WTC11 (cell line): Measurements from ENCODE around the gene BAIAP2L1. TPM values are rescaled to one million over a fixed set of nuclear protein-coding genes. Genes with fewer than 3 reads are reported as not detected.
"Not testable (repeated sequence)": the region's sequence is repeated elsewhere in the genome, so short reads cannot be mapped to it uniquely, and the experiment has no call there.

Source experiments
- ATAC-seq: fragments of 200-7000 bp; cut with Tn5 transposase; 2 replicates; pipeline ENCODE4 v1.10.0; 2021; ENCODE audit warnings: mild to moderate bottlenecking, moderate library complexity
- CTCF ChIA-PET: fragments of 300-600 bp; sonication (Branson Sonifier 250); formaldehyde crosslinking; loops from one replicate; lab custom pipeline; 2021; ENCODE audit warnings: antibody characterized with exemption; lab: Charles Lee
- POLR2A ChIA-PET: fragments of 350-600 bp; sonication (Branson Sonifier 250); formaldehyde crosslinking; loops from one replicate; lab custom pipeline; 2021; ENCODE audit warnings: antibody characterized with exemption; lab: Charles Lee
- DNase-seq: peaks from one replicate; pipeline ENCODE4 v3.0.0; 2021; ENCODE audit warnings: low spot score
- H3K27ac Mint-ChIP-seq: 2 replicates; pipeline ENCODE4 v1.8.0; 2021; ENCODE audit warnings: mixed read lengths
- H3K27me3 Mint-ChIP-seq: 2 replicates; pipeline ENCODE4 v1.8.0; 2021; ENCODE audit warnings: low read depth, mild to moderate bottlenecking, moderate library complexity, mixed read lengths
- H3K36me3 Mint-ChIP-seq: 2 replicates; pipeline ENCODE4 v1.8.0; 2021; ENCODE audit warnings: mixed read lengths
- H3K4me1 Mint-ChIP-seq: 2 replicates; pipeline ENCODE4 v1.8.0; 2022; ENCODE audit warnings: mixed read lengths
- H3K4me3 Mint-ChIP-seq: 2 replicates; pipeline ENCODE4 v1.8.0; 2021; ENCODE audit warnings: mild to moderate bottlenecking, moderate library complexity, mixed read lengths
- H3K9me3 Mint-ChIP-seq: 2 replicates; pipeline ENCODE4 v1.8.0; 2021; ENCODE audit warnings: mixed read lengths
- ATF3 ChIP-seq: sonication (generic); formaldehyde crosslinking; conservative IDR thresholded peaks from 2 replicates; pipeline ENCODE4 v1.8.1; 2022; ENCODE audit warnings: mild to moderate bottlenecking, missing genetic modification reagents
- ATF6 ChIP-seq: sonication (generic); formaldehyde crosslinking; IDR thresholded peaks from 2 replicates; pipeline ENCODE4 v1.8.1; 2023; ENCODE audit warnings: mild to moderate bottlenecking, missing genetic modification reagents
- E2F4 ChIP-seq: sonication (generic); formaldehyde crosslinking; IDR thresholded peaks from 2 replicates; pipeline ENCODE4 v1.8.1; 2022; ENCODE audit warnings: low read depth, mild to moderate bottlenecking, moderate library complexity, missing genetic modification reagents, borderline replicate concordance
- GABPB1 ChIP-seq: sonication (generic); formaldehyde crosslinking; IDR thresholded peaks from 2 replicates; pipeline ENCODE4 v1.8.1; 2023; ENCODE audit warnings: mild to moderate bottlenecking, missing genetic modification reagents
- MYBL2 ChIP-seq: sonication (generic); formaldehyde crosslinking; IDR thresholded peaks from 2 replicates; pipeline ENCODE4 v1.8.1; 2023; ENCODE audit warnings: mild to moderate bottlenecking, moderate library complexity, missing genetic modification reagents
- SMAD3 ChIP-seq: sonication (generic); formaldehyde crosslinking; IDR thresholded peaks from 2 replicates; pipeline ENCODE4 v1.8.0; 2022; ENCODE audit warnings: missing genetic modification reagents, mild to moderate bottlenecking, borderline replicate concordance
- TP53 ChIP-seq: sonication (generic); formaldehyde crosslinking; IDR thresholded peaks from 2 replicates; pipeline ENCODE4 v1.8.1; 2023; ENCODE audit warnings: mild to moderate bottlenecking, missing genetic modification reagents
- ZNF121 ChIP-seq: sonication (generic); formaldehyde crosslinking; IDR thresholded peaks from 2 replicates; pipeline ENCODE4 v1.8.0; 2023; ENCODE audit warnings: missing genetic modification reagents
- ZNF219 ChIP-seq: sonication (generic); formaldehyde crosslinking; IDR thresholded peaks from 2 replicates; pipeline ENCODE4 v1.8.0; 2023; ENCODE audit warnings: missing genetic modification reagents, mild to moderate bottlenecking, borderline replicate concordance
- ZNF281 ChIP-seq: sonication (generic); formaldehyde crosslinking; IDR thresholded peaks from 2 replicates; pipeline ENCODE4 v1.8.0; 2023; ENCODE audit warnings: mild to moderate bottlenecking, missing genetic modification reagents
- ZNF512 ChIP-seq: sonication (generic); formaldehyde crosslinking; IDR thresholded peaks from 2 replicates; pipeline ENCODE4 v1.8.1; 2022; ENCODE audit warnings: missing genetic modification reagents, borderline replicate concordance
- ZNF671 ChIP-seq: fragments of 250-450 bp; sonication (Bioruptor Pico); IDR thresholded peaks from 2 replicates; pipeline ENCODE4 v1.8.0; 2021; ENCODE audit warnings: mild to moderate bottlenecking
- total RNA-seq: library from RNA; stranded (reverse); gene quantifications from 3 replicates; pipeline ENCODE4 v1.2.3, GENCODE V29; 2021

Gene BAIAP2L1
- total RNA-seq, 1 experiment from 2014 or later = 37.5 TPM

- H3K4me1 Mint-ChIP-seq, H3K27ac Mint-ChIP-seq, H3K9me3 Mint-ChIP-seq, POLR2A ChIA-PET, H3K4me3 Mint-ChIP-seq, ATAC-seq, H3K36me3 Mint-ChIP-seq, DNase-seq: not testable (repeated sequence)
- CTCF ChIA-PET = interaction anchor here (0.6 kb wide), 1 partner anchor 765 kb away, joined by 3 read pairs; no protein-coding TSS in a partner anchor
- peaks cover 13% of the 10 kb centered on the region for H3K27me3 Mint-ChIP-seq
These were observed 18.4 kb upstream of the BAIAP2L1 start for GRCh38 chr7:98419316-98419691.

GRCh38 chr7:98418636-98419315, 17.9 kb upstream of the BAIAP2L1 start:
- ChIA-PET POLR2A (no interaction called here), CTCF (no interaction called here)
- no peak for DNase-seq
- peaks cover 6% of the 10 kb centered on the region for H3K9me3 Mint-ChIP-seq
- no peak overlapping the region for H3K4me3 Mint-ChIP-seq
- ATAC-seq = no peak
- no peaks in the 10 kb centered on the region for H3K36me3 Mint-ChIP-seq
- peaks cover 10% of the 10 kb centered on the region for H3K27me3 Mint-ChIP-seq
- no peaks in the 10 kb centered on the region for H3K4me1 Mint-ChIP-seq
- TF ChIP-seq GABPB1 (peak; percentile 89), ZNF219 (CRISPR knock-in tag) (no peak)
- no peak overlapping the region for H3K27ac Mint-ChIP-seq

- CTCF ChIA-PET = interaction anchor here (0.6 kb wide), 1 partner anchor 421 kb away, joined by 3 read pairs; no protein-coding TSS in a partner anchor
- DNase-seq = no peak
- H3K27ac Mint-ChIP-seq = no peak overlapping the region
These were observed 17.4 kb upstream of the BAIAP2L1 start for GRCh38 chr7:98418271-98418635.

GRCh38 chr7:98417604-98418270, 16.8 kb upstream of the BAIAP2L1 start:
- H3K27ac Mint-ChIP-seq = not testable (repeated sequence)
- TF ChIP-seq GABPB1 = peak; percentile 55

More at GRCh38 chr7:98418271-98418635, 17.4 kb upstream of the BAIAP2L1 start:
- H3K36me3 Mint-ChIP-seq = no peaks in the 10 kb centered on the region
- POLR2A ChIA-PET = no interaction called here
- H3K9me3 Mint-ChIP-seq = peaks cover 3% of the 10 kb centered on the region
- TF ChIP-seq SMAD3 (CRISPR knock-in tag) = no peak
- no peak for TF ChIP-seq ZNF671 (CRISPR knock-in tag)
- no peak for TF ChIP-seq ATF6 (CRISPR knock-in tag)
- TF ChIP-seq MYBL2 (CRISPR knock-in tag) = no peak
- TF ChIP-seq, all 79 proteins: peak for 0
- Mint-ChIP-seq H3K27me3 (peaks cover 10% of the 10 kb centered on the region), H3K4me1 (no peaks in the 10 kb centered on the region), H3K4me3 (no peak overlapping the region)
- no peak for ATAC-seq

GRCh38 chr7:98414205-98414900, 13.5 kb upstream of the BAIAP2L1 start:
- ATAC-seq = no peak
- H3K36me3 Mint-ChIP-seq = no peaks in the 10 kb centered on the region
- no peak for TF ChIP-seq TP53
- peak; percentile 42; the same call in 1 of the 2 replicates for TF ChIP-seq ZNF121 (CRISPR knock-in tag)
- 0 out of 2 replicates have a peak, but pooled peaks have one; percentile 38 for TF ChIP-seq ZNF512
- TF ChIP-seq ZNF281 = no peak
- TF ChIP-seq E2F4 (CRISPR knock-in tag) = no peak
- TF ChIP-seq ATF3 (CRISPR knock-in tag) = no peak
- TF ChIP-seq, all 79 proteins: peak for 2
- H3K4me1 Mint-ChIP-seq = no peaks in the 10 kb centered on the region
- H3K27me3 Mint-ChIP-seq = no peaks in the 10 kb centered on the region
- H3K9me3 Mint-ChIP-seq = no peaks in the 10 kb centered on the region
- ChIA-PET CTCF (interaction anchor here (1.0 kb wide), 1 partner anchor 126 kb away, joined by 3 read pairs; no protein-coding TSS in a partner anchor), POLR2A (no interaction called here)
- no peak overlapping the region for H3K27ac Mint-ChIP-seq
- no peak overlapping the region for H3K4me3 Mint-ChIP-seq
- DNase-seq = no peak

More at GRCh38 chr7:98417604-98418270, 16.8 kb upstream of the BAIAP2L1 start:
- DNase-seq, H3K9me3 Mint-ChIP-seq, H3K27me3 Mint-ChIP-seq, POLR2A ChIA-PET, H3K4me1 Mint-ChIP-seq, H3K4me3 Mint-ChIP-seq, ATAC-seq, H3K36me3 Mint-ChIP-seq: not testable (repeated sequence)
- CTCF ChIA-PET = interaction anchor here (0.6 kb wide), 1 partner anchor 421 kb away, joined by 3 read pairs; no protein-coding TSS in a partner anchor
